Activated CD4-positive, CD25-positive, alpha-beta regulatory T cell treated with anti-CD3 and anti-CD28 coated beads, Interleukin-2, amount 50 U/mL, for 72 hours (primary cell): ENCODE measurements around the gene UBE4A.

ENCODE experiments used
- DNase-seq: peaks from one replicate; pipeline ENCODE4 v3.0.0; 2021

The UBE4A gene, protein sequence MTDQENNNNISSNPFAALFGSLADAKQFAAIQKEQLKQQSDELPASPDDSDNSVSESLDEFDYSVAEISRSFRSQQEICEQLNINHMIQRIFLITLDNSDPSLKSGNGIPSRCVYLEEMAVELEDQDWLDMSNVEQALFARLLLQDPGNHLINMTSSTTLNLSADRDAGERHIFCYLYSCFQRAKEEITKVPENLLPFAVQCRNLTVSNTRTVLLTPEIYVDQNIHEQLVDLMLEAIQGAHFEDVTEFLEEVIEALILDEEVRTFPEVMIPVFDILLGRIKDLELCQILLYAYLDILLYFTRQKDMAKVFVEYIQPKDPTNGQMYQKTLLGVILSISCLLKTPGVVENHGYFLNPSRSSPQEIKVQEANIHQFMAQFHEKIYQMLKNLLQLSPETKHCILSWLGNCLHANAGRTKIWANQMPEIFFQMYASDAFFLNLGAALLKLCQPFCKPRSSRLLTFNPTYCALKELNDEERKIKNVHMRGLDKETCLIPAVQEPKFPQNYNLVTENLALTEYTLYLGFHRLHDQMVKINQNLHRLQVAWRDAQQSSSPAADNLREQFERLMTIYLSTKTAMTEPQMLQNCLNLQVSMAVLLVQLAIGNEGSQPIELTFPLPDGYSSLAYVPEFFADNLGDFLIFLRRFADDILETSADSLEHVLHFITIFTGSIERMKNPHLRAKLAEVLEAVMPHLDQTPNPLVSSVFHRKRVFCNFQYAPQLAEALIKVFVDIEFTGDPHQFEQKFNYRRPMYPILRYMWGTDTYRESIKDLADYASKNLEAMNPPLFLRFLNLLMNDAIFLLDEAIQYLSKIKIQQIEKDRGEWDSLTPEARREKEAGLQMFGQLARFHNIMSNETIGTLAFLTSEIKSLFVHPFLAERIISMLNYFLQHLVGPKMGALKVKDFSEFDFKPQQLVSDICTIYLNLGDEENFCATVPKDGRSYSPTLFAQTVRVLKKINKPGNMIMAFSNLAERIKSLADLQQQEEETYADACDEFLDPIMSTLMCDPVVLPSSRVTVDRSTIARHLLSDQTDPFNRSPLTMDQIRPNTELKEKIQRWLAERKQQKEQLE

DNA sequence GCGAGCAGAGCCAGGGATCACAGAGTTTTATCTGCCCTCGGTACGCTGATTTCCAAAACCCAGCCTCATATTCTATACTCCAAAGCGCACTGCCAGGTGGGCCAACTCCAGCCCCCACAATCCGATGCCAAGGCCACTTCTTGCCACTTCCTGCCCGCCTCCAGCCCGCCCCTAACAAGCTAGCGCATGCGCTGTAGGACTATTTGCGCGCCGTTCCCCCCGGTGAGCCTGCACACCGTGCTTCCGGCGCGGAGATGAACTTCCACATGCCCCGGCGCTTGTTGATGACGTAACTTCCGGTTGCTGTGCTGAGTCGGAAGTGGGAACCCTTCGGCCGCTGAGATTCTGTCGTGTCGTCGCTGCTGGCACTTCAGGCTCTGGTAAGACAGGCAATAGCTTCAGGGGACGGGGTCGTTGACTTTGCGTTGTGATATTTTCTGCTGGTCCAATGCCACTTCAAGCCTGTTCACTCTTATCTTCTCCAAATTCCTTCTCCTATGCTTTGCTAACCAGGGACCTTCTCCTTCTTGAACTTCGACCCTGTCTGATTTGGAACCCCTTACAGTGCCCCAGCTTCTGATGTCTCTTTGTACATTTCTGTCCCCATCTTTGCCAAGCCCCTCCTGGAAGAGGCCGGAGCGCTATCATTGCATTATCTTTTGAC lies at the start of gene UBE4A:
Gene UBE4A, plus strand, starts transcription at position 306 of the 664 bp plus-strand sequence. CDS start 5,481 bp downstream, outside the sequence.
- peak; percentile 98 for DNase-seq

- no peak for DNase-seq
Measured at GRCh38 chr11:118310271-118310670, 49.1 kb upstream of the UBE4A start.

DNA sequence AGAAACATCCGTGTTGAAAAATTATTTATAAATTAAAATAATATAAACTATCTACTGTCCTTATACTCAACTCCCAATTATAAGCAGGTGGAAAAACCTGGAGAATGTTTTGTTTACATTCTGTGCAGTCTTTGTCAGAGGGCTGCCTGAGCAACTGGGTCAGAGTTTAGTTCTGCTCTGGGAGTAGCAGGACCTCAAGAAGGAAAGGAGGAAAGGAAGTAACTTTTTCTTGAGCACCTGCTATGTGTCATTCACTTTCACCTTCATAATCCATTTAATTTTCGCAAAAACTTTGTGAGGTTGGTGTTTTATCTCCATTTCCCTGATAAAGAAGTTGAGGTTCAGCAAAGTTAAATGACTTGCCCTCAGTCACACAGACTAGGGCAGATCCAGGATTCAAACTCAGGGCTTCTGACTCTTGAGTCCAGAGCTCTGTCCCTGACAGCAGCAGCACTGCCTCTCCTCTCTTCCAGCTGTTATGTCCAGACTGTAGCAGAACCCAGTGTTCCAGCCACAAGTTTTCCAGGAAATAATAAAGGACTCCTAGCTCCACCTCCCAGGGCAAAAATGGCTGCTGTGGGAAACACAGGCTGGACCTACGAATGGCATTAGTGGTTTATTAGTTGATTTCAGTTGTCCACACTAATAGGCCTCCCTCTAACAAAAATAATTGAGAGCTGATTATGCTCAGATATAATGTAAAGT lies 48.5 kb upstream of the UBE4A start:
- DNase-seq, result no peak

- DNase-seq, result no peak
Measured at GRCh38 chr11:118311518-118311917, 47.9 kb upstream of the UBE4A start.

- no peak for DNase-seq
Measured at GRCh38 chr11:118312328-118312727, 47.1 kb upstream of the UBE4A start.

GRCh38 chr11:118313242-118313641 lies 46.2 kb upstream of the UBE4A start:
- no peak for DNase-seq

DNA sequence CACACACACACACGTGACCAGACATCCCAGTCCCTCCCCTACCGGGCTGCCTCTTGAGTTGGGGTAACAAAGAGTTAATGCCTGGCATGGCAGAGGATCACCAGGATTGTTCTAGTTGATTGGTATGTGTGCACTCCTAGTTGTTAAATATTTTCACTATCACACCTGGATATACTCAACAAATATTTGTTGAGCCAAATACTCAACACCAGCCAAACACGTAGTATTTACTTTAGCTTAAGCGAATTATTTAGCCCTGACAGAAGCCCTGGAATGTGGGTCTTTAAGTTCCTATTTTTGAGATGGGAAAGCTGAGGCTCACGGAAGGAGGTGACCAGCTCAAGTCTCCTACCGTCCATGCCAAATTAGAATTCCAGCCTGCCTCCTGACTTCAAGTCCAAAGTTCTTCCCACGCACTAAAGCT lies 44.4 kb upstream of the UBE4A start:
- no peak for DNase-seq

GRCh38 chr11:118318124-118318523 lies 41.3 kb upstream of the UBE4A start:
- DNase-seq, result peak; percentile 21

DNA sequence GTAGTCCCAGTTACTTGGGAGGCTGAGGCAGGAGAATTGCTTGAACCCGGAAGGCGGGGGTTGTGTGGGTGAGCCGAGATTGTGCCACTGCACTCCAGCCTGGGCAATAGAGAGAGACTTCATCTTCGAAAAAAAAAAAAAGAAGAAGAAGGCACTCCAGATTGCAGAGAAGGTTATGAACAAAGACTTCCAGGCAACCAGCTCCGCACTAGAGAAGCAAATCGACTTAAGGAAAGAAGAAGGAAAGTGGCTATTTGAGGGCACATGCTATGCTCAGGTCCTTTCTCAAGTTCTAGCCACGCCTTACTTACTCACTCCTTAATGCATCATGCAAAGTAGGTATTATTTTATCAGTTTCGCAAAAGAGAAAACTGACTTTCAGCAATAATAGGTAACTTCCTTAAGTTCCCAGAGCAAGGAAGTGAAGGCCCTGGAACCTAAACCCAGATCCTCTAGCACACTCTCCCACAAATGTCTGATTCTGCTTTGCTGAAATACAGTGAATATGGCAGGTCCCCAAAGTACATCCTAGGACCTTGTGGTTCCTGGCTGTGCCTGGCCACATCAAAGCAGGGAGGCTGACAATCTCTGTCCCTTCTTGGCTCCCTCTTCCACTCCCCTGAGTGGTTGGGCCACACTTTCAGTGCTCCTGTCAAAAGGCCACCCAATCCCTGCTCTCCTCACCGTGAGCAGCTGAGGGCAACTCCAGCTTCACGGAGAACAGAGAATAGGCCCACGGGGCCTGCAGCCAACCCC lies 40.6 kb upstream of the UBE4A start:
- peak; percentile 29 for DNase-seq

DNA sequence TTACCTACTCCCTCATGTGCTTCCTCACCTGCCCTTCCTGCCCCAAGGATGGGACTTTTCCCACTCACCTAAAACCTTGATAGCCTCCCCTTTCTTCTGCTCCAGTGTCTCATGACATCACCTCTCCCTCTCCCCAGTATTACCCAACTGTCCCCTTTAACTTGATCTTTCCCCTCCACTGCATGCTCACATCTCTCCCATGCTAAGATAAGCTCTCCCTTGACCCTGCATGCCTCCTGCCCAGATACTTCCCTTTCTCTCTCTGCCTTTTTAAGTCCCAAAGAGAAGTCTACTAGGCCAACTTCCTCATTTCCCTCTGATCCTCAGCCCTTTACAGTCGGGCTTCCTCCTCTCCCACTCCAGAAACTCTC lies 40.1 kb upstream of the UBE4A start:
- DNase-seq, result no peak

- DNase-seq, result peak; percentile 5
Measured at GRCh38 chr11:118320515-118320914, 38.9 kb upstream of the UBE4A start.

- peak; percentile 9 for DNase-seq
Measured at GRCh38 chr11:118321386-118322082, 37.9 kb upstream of the UBE4A start.

DNA sequence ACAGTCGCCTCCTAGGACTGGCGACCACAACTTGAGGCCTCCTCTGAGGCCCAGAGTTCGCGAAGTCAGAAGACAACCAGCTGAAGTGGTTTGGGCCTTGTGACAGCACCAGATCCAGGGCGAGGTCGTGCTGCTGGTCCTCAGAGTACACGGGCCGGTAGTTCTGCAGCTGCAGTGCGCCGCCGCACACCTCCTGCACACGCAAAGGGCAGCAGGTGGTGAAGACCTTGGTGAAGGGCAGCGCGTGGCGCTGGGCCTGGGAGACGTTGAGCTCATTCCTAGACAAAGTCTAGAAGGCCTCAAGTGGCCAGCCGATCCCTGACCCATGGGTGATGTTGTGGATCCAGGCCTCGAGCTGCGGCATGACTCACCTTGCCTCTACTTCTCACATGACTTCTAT lies 36.7 kb upstream of the UBE4A start:
- DNase-seq, result peak; percentile 7

DNA sequence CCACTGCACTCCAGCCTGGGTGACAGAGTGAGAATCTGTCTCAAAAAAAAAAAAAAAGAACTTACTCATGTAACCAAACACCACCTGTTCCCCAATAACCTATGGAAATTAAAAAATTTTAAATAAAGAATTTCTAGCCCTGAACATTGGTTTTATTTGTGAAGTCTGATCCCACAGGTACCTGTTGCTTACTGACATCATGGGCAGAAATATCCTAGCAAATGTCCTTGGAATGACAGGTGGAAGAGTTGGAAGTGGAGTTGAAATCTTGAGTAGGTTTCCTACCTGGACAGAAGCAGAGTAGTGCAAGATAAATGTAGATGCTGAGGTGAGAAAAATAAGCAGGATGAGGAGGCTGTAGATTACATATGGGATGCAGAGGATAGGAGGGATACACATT lies 34.1 kb upstream of the UBE4A start:
- DNase-seq, result no peak

- DNase-seq, result no peak
Measured at GRCh38 chr11:118328745-118329144, 30.7 kb upstream of the UBE4A start.

GRCh38 chr11:118334745-118335144 lies 24.7 kb upstream of the UBE4A start:
- no peak for DNase-seq

- DNase-seq, result peak; percentile 68
Measured at GRCh38 chr11:118338637-118339061, 20.8 kb upstream of the UBE4A start.

DNA sequence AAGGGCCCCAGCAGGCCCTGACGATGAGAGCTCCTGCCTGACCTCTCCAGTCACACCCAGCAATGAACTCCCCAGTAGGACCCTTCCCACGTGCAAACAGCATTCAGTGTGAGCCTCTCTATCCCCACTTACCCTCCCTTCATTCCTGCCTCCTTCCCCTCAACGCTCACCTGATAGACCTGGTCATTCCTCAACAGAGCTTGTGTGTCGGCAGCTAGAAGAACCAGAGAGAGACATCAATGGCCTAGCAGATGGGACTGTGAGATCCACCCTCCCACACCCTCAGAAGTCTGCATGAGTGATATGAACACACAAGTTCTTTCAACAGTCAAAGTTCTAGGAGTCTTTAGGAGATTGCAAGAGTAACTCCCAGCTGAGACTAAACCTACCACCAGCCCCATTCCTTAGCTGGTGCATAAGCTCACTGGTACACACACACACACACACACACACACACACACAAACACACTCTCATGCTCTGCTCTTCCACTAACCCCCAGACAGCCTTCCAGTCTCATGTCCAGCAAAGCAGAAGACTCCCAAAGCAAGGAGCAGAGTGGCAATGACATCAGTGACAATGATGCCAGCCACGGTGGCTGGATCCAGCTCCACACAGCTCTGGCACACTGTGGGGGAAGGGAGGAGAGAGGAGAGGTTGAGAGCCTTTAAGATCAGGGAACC lies 20.0 kb upstream of the UBE4A start:
- no peak for DNase-seq

- no peak for DNase-seq
Measured at GRCh38 chr11:118340449-118340848, 19.0 kb upstream of the UBE4A start.

DNA sequence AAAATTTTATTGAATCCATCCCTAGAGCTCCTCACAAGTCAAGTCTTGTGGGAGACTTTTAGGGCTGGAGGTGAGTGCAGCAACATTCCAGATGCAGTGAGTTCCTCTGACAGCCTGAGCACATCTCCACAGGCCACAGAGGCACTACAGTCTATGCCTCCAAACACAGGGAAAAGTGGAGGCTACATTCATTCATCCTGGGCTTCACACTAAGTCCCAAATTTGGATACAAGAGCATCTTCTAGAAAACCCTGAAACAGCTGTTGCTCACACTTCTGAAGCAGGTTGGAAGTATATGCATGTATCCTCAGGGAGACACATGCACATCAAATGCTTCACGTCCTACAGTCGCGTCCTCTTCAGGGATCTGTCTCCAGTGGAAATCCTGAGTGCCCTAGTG lies 18.1 kb upstream of the UBE4A start:
- no peak for DNase-seq
